ENCODE data around the gene MAP1S.
"Not testable (repeated sequence)": the region's sequence is repeated elsewhere in the genome, so short reads cannot be mapped to it uniquely, and the experiment has no call there.

MAP1S gene

DNA sequence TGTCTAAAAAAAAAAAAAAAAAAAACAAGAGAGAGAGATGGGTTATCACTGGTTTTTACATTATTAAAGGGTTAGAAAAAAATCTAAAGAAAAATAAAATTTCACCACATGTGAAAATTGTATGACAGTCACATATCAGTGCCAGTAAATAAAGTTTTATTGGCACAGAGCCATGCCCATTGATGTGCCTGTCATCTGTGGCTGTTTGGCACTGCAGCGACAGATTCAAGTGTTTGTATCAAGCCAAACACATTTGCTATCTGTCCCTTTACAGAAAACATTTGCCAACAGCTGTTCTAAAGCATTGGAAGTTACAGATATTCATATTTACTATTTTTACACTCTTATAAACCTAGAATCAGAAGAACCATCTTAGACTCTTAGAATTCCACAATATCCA is 48.3 kb downstream of the MAP1S start:
- no peak for DNase-seq

DNA sequence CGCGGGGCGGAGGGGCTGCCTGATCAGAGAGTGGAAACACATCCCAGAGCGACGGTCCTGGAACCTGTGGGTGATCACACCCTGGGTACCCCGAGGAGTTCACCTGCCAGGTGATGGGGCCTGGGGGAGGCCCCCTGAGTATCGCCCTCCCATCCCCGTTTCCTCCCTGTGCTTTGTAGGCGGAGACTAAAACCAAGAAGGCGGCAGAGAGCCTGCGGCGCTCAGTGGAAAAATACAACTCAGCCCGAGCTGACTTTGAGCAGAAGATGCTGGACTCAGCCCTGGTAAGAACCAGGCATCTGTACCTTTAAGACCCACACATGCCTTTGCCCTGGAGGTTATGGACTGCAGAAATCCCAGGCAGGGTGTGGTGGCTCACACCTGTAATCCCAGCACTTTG is 51.3 kb downstream of the MAP1S start:
- no peak for DNase-seq

DNA sequence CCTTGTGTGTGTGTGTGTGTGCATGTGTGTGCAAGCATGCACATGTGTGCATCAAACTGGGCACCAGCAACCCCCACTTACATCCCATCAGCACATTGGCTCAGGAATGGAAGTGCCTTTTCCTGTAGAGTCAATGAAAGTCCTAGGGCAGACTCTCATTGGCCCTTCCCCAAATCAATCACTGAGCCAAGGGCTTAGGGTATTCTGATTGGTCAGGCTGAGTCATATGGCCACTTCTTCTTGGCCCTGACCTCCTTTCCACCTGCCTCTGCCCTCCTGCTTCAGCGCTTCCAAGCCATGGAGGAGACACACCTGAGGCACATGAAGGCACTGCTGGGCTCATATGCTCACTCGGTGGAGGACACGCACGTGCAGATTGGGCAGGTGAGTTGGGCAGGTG is 52.9 kb downstream of the MAP1S start:
- no peak for DNase-seq

DNA sequence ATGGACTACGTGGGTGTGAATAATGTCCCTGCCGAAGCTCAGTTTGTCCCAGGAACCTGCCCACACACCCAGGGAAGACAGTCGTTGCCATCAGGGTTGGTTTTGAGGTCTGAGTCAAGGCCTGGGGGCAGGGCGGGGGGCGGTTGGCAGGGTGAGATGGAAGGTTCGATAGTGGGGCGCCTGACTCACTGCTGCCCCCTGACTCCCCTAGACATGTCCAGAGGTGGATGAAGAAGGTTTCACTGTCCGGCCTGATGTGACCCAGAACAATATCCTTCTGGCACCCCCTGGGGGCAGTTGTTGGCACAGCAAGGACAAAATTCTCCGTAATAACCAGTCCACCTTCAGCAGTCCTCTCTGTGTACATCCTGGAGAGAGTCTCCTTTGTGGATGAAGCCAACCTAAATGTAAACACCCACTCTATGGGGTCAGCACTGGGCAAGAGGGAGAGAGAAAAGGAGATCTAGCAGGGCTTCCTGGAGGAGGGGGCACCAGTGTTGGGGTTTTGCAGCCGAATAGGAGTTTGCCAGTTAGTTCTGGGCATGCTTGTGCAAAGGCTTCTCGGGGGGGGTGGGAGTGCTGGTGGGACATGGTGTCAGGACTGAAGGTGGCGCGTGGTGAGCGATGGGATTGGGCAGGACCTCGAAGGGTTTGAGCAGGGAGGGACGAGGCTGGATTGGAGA is 56.1 kb downstream of the MAP1S start:
- DNase-seq: peak; percentile 38 to 47

DNA sequence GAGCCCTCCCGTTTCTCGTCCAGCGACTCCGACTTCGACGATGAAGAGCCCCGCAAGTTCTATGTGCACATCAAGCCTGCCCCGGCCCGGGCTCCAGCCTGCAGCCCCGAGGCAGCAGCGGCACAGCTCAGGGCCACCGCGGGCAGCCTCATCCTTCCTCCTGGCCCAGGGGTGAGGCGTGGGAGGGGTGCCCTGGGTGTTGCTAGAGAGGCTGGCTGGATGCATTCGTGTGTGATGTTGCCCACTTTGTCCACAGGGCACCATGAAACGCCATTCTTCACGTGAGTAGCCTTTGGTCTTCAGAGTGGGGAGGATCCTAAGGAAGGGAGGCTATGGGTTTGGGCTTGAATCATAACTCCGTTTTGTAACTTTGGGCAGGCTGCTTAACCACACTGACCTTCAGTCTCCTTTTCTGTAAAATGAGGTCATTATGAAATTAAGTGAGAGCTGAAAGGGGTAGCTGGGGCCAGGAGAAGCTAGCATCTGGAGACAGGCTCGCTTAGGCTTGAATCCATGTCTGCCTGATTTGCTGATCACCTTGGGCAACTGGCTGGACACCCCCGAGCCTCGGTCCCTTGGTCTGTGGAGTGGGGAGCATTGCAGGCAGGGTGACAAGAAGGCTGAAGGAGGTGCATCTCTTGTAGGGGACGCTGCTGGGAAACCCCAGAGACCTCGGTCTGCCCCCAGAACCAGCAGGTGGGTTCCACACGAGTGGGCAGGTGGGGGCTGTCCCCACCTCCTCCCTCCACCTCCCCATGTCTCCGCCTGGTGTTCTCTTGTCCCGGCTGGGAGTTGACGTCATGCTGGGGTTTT is 56.9 kb downstream of the MAP1S start:
- peak in 1 of 2 donors; percentile 83 for DNase-seq

DNA sequence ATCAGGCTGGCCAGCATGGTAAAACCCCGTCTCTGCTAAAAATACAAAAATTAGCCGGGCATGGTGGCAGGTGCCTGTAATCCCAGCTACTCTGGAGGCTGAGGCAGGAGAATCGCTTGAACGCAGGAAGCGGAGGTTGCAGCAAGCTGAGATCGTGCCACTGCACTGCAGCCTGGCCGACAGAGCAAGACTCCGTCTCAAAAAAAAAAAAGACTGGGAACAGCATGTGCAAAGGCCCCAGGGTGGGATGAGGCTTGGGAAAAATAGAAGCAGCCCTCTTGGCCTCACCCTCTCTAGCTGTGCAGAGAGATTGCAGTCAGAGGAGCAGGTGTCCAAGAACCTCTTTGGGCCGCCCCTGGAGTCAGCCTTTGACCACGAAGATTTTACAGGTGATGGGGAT is 58.6 kb downstream of the MAP1S start:
- DNase-seq: not testable (repeated sequence)

DNA sequence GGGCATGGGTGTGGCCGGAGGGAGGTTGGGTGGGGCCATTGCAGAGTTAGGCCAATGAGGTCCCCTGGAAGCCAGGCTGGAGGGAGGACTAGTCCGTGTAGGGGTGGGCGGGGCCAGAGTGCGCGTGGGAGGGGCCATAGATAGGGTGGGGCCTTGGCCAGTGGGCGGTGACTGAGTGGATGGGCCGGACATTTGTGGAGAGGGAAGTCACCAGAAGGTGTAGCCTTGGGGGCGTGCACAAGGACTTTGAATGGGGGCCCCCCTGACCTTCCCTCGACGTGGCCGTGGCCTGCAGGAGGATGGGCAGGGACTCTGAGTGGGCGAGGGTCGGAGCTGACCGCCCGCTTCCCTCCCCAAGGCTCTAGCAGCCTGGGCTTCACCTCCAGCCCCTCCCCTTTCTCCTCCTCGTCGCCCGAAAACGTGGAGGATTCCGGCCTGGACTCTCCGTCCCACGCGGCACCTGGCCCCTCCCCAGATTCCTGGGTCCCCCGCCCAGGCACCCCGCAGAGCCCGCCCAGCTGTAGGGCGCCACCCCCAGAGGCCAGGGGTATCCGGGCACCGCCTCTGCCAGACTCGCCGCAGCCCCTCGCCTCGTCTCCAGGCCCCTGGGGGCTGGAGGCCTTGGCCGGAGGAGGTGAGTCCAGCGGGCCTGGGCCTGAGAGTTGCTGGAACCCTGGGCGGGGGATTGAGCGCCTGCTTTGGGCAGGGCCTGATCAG is 59.1 kb downstream of the MAP1S start:
- DNase-seq: peak; percentile 53 to 68

DNA sequence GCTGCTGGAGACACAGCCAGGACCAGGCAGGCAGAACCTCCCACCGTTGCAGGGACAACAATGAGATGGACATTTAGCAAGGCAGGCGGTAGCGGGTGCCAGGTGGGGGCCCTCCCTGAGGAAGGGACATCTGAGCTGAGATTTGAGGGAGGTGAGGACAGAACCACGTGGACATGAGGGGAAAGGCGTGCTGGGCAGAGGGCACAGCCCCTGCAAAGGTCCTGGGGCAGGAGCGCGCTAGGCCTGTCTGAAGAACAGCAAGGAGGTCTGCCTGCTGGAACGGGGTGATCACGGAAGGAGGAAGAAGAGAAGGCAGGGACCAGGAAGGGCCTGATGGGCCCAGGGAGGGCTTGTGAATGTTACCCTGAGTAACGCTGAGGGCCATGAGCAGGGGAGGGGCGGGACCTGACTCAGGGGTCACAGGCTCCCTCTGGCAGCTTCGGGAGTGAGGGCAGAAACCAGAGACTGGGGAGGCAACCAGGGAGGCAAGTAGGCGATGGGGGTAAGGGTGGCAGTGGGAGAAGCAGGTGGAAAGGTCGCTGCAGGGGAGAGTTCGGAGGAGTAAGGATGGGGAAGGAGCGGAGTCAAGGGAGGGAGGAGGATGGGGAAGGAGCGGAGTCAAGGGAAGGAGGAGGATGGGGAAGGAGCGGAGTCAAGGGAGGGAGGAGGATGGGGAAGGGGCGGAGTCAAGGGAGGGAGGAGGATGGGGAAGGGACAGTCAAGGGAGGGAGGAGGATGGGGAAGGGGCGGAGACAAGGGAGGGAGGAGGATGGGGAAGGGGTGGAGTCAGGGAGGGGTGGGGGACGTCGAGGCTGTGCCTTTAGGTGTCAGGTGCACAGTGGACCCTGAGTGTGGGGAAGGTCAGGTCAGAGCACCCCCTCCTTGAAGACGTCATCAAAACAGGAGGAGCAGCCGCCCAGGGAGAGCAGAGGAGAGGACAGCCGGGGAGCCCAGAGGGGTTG is 60.0 kb downstream of the MAP1S start:
- DNase-seq: peak in 1 of 2 donors; percentile 53

DNA sequence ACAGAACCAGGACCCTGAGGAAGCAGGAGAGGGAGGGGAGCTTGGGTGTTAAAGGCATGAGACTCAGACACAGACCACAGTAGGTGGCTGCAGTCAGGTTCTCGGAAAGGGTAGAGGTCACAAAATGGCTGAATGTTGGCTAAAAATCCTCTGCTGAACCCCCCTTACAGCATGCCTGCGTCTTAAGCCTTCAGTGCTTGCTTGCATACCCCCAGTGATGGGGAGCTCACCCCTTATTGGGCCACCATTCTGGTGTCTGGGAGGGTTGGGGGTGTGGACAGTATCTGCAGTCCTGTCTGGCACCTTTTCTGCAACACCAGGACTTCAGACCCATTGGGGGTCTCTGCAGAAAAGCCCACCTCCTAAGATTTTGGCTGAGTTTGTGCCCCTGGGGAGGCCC is 61.5 kb downstream of the MAP1S start:
- no peak for DNase-seq

DNA sequence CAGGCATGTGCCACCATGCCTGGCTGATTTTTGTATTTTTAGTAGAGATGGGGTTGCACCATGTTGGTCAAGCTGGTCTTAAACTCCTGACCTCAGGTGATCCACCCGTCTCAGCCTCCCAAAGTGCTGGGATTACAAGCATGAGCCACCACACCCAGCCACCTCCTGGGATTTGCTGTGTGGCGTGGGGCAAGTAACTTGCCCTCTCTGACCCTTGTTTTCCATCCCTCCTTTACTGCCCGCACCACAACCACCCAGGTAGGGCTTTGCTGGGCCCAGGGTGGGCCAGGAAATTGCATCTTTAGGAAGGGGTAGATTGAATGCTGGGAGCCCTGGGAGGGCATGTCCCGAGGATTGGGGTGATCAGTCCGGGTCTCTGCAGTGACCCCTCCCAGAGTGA is 64.4 kb downstream of the MAP1S start:
- DNase-seq: not testable (repeated sequence)
